Measurements from ENCODE around the gene TBC1D25.

Gene TBC1D25

DNA sequence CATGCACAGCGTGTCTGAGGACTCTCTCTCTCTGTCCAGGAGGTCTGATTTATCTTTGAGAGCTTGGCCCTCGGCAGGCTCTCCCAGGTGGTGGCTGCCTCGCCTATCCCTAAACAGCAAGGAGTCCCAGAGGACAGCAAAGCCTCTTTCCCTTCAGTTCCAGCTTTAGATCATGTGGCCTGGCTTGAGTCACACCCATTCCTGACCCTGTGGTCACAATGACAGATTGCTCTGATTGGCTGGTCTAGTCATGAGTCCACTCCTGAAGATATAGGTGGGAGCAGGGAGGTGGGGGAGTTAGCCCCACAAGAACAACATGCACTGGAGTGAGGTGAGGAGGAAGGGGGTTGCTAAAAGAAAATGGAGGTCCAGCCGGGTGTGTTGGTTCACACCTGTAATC lies 42.9 kb upstream of the TBC1D25 start:
- no peaks in the 10 kb centered on the region for H3K36me3 ChIP-seq (ENCODE audit: insufficient read depth, low read length)
- no peaks in the 10 kb centered on the region for H3K79me2 ChIP-seq (ENCODE audit: insufficient read depth, low read length)
- H4K20me1 ChIP-seq (ENCODE audit: insufficient read depth, low read length, poor library complexity, severe bottlenecking) = no peaks in the 10 kb centered on the region
- no peak for TF ChIP-seq EZH2phosphoT487 (IDR thresholded peaks at IDR 0.05; ENCODE audit: borderline replicate concordance)
- TF ChIP-seq, protein P1, sequence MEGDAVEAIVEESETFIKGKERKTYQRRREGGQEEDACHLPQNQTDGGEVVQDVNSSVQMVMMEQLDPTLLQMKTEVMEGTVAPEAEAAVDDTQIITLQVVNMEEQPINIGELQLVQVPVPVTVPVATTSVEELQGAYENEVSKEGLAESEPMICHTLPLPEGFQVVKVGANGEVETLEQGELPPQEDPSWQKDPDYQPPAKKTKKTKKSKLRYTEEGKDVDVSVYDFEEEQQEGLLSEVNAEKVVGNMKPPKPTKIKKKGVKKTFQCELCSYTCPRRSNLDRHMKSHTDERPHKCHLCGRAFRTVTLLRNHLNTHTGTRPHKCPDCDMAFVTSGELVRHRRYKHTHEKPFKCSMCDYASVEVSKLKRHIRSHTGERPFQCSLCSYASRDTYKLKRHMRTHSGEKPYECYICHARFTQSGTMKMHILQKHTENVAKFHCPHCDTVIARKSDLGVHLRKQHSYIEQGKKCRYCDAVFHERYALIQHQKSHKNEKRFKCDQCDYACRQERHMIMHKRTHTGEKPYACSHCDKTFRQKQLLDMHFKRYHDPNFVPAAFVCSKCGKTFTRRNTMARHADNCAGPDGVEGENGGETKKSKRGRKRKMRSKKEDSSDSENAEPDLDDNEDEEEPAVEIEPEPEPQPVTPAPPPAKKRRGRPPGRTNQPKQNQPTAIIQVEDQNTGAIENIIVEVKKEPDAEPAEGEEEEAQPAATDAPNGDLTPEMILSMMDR (conservative IDR thresholded peaks at IDR 0.05; ENCODE audit: low read length) = no peak
- no peak overlapping the region for H3K4me2 ChIP-seq (ENCODE audit: low read depth, low read length, poor library complexity, severe bottlenecking)
- no peaks in the 10 kb centered on the region for H3F3A ChIP-seq (ENCODE audit: low read depth)
- no peaks in the 10 kb centered on the region for H3K9me2 ChIP-seq (replicated peaks; ENCODE audit: low read depth, low read length)
- no peak overlapping the region for H3K4me3 ChIP-seq (ENCODE audit: low read length, poor library complexity, severe bottlenecking)
- no peaks in the 10 kb centered on the region for H3K27me3 ChIP-seq (ENCODE audit: insufficient read depth, low read length, poor library complexity, severe bottlenecking)
- H3K4me1 ChIP-seq (ENCODE audit: insufficient read depth, low read length, poor library complexity, severe bottlenecking) = no peaks in the 10 kb centered on the region
- no peak overlapping the region for H2AFZ ChIP-seq (ENCODE audit: low read length)
- no peak overlapping the region for H3K9ac ChIP-seq (ENCODE audit: low read depth, low read length, poor library complexity, severe bottlenecking)
- H3K9me3 ChIP-seq (ENCODE audit: insufficient read depth, low read depth, low read length) = no peaks in the 10 kb centered on the region

DNA sequence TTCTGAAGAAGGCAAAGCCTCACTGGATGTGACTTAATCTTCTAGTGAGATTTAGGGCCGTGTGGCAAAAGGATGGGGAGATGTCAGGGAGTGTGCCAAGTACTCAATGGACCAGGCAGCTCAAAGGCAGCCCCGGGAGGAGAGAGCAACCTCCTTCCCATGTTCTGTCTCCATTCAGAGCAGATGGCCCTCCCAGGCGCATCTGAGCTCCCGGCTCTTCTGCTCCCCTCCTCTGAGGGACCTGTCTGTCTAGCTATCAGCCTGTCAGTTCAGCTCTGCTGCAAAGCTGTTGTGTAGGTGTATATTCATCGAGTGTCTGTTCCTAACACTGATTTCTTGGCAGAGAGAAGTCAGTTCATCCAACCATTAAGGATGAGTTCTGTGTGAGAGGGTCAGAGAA lies 41.6 kb upstream of the TBC1D25 start:
- Histone ChIP-seq H2AFZ (ENCODE audit: low read length) (no peak overlapping the region), H3K9ac (ENCODE audit: low read depth, low read length, poor library complexity, severe bottlenecking) (no peak overlapping the region), H3F3A (ENCODE audit: low read depth) (no peaks in the 10 kb centered on the region)

DNA sequence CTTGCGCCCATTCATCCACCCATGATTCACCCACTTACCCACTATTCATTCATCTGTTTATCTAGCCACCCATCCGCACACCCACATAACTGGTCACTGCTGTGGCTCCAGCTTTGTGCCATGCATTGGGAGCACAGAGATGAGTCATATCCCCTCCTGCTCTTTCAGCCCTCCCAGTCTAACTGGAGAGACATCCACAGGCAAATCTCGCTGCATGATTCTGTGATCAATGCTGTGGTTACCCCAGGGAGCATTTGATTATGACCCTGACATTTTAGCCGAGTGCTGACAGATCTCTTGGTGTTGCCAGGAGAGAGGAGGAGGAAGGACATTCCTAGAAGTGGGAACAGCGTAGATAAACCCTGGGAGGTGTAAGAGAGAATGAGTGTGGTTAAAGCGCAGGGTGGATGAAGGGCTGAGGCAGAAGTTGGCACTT lies 41.1 kb upstream of the TBC1D25 start:
- H3K9ac ChIP-seq (ENCODE audit: low read depth, low read length, poor library complexity, severe bottlenecking) = no peak overlapping the region
- no peaks in the 10 kb centered on the region for H3K36me3 ChIP-seq (ENCODE audit: insufficient read depth, low read length)
- no peaks in the 10 kb centered on the region for H3K27me3 ChIP-seq (ENCODE audit: insufficient read depth, low read length, poor library complexity, severe bottlenecking)

More for the DNA sequence above, 41.6 kb upstream of the TBC1D25 start:
- no peak for TF ChIP-seq EZH2phosphoT487 (IDR thresholded peaks at IDR 0.05; ENCODE audit: borderline replicate concordance)
- TF ChIP-seq, protein P1 (conservative IDR thresholded peaks at IDR 0.05; ENCODE audit: low read length) = no peak
- Histone ChIP-seq H4K20me1 (ENCODE audit: insufficient read depth, low read length, poor library complexity, severe bottlenecking) (no peaks in the 10 kb centered on the region), H3K9me2 (replicated peaks; ENCODE audit: low read depth, low read length) (no peaks in the 10 kb centered on the region), H3K4me1 (ENCODE audit: insufficient read depth, low read length, poor library complexity, severe bottlenecking) (no peaks in the 10 kb centered on the region), H3K79me2 (ENCODE audit: insufficient read depth, low read length) (no peaks in the 10 kb centered on the region), H3K27me3 (ENCODE audit: insufficient read depth, low read length, poor library complexity, severe bottlenecking) (no peaks in the 10 kb centered on the region), H3K4me2 (ENCODE audit: low read depth, low read length, poor library complexity, severe bottlenecking) (no peak overlapping the region), H3K9me3 (ENCODE audit: insufficient read depth, low read depth, low read length) (no peaks in the 10 kb centered on the region), H3K36me3 (ENCODE audit: insufficient read depth, low read length) (no peaks in the 10 kb centered on the region), H3K4me3 (ENCODE audit: low read length, poor library complexity, severe bottlenecking) (no peak overlapping the region)

More for the DNA sequence above, 41.1 kb upstream of the TBC1D25 start:
- H3K4me2 ChIP-seq (ENCODE audit: low read depth, low read length, poor library complexity, severe bottlenecking) = no peak overlapping the region
- no peaks in the 10 kb centered on the region for H3K79me2 ChIP-seq (ENCODE audit: insufficient read depth, low read length)
- TF ChIP-seq, protein P1 (conservative IDR thresholded peaks at IDR 0.05; ENCODE audit: low read length) = no peak
- no peak overlapping the region for H3K4me3 ChIP-seq (ENCODE audit: low read length, poor library complexity, severe bottlenecking)
- no peaks in the 10 kb centered on the region for H3K4me1 ChIP-seq (ENCODE audit: insufficient read depth, low read length, poor library complexity, severe bottlenecking)
- H2AFZ ChIP-seq (ENCODE audit: low read length) = no peak overlapping the region
- H3K9me3 ChIP-seq (ENCODE audit: insufficient read depth, low read depth, low read length) = no peaks in the 10 kb centered on the region
- no peaks in the 10 kb centered on the region for H4K20me1 ChIP-seq (ENCODE audit: insufficient read depth, low read length, poor library complexity, severe bottlenecking)
- H3F3A ChIP-seq (ENCODE audit: low read depth) = no peaks in the 10 kb centered on the region
- H3K9me2 ChIP-seq (replicated peaks; ENCODE audit: low read depth, low read length) = no peaks in the 10 kb centered on the region
